Nephron (organoid): ENCODE measurements around the gene C10orf53.

ENCODE experiments used
- H3K27ac Mint-ChIP-seq, 3 experiments: 2 replicates each; pipeline ENCODE4 v1.8.0; 2020; ENCODE audit warnings: mixed read lengths in 3 of 3, mild to moderate bottlenecking in 2 of 3, moderate library complexity in 1 of 3
- H3K27me3 Mint-ChIP-seq: 2 replicates; pipeline ENCODE4 v1.8.0; 2021; ENCODE audit warnings: low read depth, mild to moderate bottlenecking, moderate library complexity, mixed read lengths
- H3K36me3 Mint-ChIP-seq: 2 replicates; pipeline ENCODE4 v1.8.0; 2020; ENCODE audit warnings: low read depth, mixed read lengths
- H3K4me1 Mint-ChIP-seq: 2 replicates; pipeline ENCODE4 v1.8.0; 2020; ENCODE audit warnings: mixed read lengths
- H3K4me3 Mint-ChIP-seq, 3 experiments: 2 replicates each; pipeline ENCODE4 v1.8.0; 2020; ENCODE audit warnings: mild to moderate bottlenecking in 3 of 3, mixed read lengths in 3 of 3, moderate library complexity in 2 of 3
- H3K9me3 Mint-ChIP-seq: 2 replicates; pipeline ENCODE4 v1.8.0; 2020; ENCODE audit warnings: mixed read lengths
- TF ChIP-seq, protein P1 (sequence below), 3 experiments: fragments of 200-600 bp; sonication (generic); IDR thresholded peaks; one replicate each; pipeline ENCODE4 v1.5.0; 2021; ENCODE audit warnings: antibody characterized with exemption in 3 of 3; ENCODE audit not compliant: unreplicated experiment in 3 of 3

C10orf53 gene

DNA sequence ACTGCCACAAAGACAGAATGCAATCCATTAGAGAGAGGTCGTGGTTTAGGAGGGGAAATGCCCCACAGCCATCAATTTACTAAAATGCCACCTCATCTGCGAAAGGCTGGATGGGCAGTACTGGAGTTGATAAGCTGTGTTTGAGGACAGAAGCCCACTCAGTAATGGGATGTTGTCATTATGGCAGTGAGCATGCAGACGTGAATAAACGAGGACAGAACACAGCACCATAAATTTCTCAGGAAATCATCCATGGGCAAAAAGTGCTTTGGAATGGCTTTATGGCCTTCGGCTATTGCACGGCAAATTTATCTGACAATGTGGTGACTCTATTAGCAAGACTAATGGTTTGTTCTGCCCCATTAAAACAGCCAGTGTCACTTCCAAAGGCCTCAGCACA is 15.9 kb upstream of the C10orf53 start:
- Mint-ChIP-seq H3K4me3 (no peak overlapping the region), H3K36me3 (peaks cover 4% of the 10 kb centered on the region), H3K9me3 (peaks cover 4% of the 10 kb centered on the region), H3K4me1 (no peaks in the 10 kb centered on the region), H3K27me3 (peaks cover 26% of the 10 kb centered on the region), H3K27ac (no peak overlapping the region)
- TF ChIP-seq, protein P1, sequence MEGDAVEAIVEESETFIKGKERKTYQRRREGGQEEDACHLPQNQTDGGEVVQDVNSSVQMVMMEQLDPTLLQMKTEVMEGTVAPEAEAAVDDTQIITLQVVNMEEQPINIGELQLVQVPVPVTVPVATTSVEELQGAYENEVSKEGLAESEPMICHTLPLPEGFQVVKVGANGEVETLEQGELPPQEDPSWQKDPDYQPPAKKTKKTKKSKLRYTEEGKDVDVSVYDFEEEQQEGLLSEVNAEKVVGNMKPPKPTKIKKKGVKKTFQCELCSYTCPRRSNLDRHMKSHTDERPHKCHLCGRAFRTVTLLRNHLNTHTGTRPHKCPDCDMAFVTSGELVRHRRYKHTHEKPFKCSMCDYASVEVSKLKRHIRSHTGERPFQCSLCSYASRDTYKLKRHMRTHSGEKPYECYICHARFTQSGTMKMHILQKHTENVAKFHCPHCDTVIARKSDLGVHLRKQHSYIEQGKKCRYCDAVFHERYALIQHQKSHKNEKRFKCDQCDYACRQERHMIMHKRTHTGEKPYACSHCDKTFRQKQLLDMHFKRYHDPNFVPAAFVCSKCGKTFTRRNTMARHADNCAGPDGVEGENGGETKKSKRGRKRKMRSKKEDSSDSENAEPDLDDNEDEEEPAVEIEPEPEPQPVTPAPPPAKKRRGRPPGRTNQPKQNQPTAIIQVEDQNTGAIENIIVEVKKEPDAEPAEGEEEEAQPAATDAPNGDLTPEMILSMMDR (IDR thresholded peaks at IDR 0.05; ENCODE audit: unreplicated experiment in 3 of 3), result no peak

DNA sequence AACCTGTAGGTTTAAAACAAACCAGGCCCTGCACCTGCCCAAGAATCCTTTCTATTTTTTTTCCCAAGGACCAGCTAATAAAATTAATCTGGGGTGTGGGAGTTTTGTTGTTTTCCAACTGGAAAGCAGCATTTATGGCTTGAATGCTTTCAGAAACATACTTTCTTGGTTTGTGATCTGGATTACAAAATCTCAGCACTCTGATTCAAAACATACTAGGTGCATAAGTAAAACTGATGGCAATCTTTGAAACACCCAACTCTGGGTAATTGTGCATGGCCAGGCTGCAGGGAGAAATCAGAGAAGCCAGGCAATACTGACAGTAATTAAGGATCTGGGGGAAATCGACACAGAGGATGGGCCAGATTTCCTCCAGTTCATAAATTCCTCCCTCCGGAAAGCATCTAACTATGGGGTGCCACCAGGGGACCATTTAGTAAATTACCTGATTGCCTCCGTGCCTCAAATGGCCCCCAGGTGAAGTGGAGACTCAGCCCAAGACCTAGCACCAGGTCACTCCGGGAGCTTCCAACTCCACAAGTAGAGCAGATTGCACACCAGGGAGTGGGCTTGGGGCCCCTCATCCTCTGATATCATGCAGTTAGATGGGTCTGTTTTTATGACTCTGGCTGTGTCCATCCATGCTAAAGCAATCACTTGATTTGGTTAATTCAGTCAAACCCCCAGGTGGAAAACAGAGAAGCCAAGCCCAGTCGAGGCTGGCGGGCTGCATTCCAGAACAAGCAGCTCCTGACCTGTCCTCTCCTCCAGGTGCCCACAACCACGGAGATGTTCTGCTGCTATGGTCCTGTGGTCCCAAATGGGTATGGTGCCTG is 15.2 kb upstream of the C10orf53 start:
- peaks cover 29% of the 10 kb centered on the region for H3K27me3 Mint-ChIP-seq
- H3K36me3 Mint-ChIP-seq, result peaks cover under 1% of the 10 kb centered on the region
- TF ChIP-seq, protein P1 (IDR thresholded peaks at IDR 0.05; ENCODE audit: unreplicated experiment in 3 of 3), result no peak
- H3K4me3 Mint-ChIP-seq, result no peak overlapping the region
- H3K27ac Mint-ChIP-seq, result no peak overlapping the region
- no peaks in the 10 kb centered on the region for H3K4me1 Mint-ChIP-seq
- H3K9me3 Mint-ChIP-seq, result no peaks in the 10 kb centered on the region

DNA sequence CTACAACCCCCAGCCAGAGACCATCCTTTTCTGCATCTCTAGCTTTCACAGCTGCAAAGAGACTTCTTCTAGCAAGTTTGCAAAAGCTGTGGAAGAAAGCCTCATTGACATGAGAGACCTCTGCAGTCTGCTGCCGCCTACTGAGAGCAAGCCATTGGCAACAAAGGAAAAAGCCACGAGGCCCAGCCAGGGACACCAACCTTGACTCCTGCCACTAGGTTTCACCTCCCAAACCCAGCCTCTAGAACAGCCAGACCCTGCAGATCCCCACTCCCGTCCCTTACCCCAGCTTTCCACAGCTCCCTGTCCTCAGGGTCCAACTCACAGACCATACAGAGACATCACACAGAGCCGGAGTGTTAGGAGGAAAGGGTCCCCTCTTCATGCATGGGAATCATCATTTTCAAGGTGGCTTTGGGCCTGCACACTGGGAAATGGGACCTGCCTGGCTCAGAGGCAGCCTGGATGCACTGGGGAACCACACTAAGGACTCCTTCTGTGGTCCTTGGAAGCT is 14.6 kb upstream of the C10orf53 start:
- no peak overlapping the region for H3K4me3 Mint-ChIP-seq
- no peaks in the 10 kb centered on the region for H3K9me3 Mint-ChIP-seq
- H3K4me1 Mint-ChIP-seq, result no peaks in the 10 kb centered on the region
- H3K27me3 Mint-ChIP-seq, result peaks cover 28% of the 10 kb centered on the region
- H3K27ac Mint-ChIP-seq, result no peak overlapping the region
- H3K36me3 Mint-ChIP-seq, result no peaks in the 10 kb centered on the region
- TF ChIP-seq, protein P1 (IDR thresholded peaks at IDR 0.05; ENCODE audit: unreplicated experiment in 3 of 3), result no peak

DNA sequence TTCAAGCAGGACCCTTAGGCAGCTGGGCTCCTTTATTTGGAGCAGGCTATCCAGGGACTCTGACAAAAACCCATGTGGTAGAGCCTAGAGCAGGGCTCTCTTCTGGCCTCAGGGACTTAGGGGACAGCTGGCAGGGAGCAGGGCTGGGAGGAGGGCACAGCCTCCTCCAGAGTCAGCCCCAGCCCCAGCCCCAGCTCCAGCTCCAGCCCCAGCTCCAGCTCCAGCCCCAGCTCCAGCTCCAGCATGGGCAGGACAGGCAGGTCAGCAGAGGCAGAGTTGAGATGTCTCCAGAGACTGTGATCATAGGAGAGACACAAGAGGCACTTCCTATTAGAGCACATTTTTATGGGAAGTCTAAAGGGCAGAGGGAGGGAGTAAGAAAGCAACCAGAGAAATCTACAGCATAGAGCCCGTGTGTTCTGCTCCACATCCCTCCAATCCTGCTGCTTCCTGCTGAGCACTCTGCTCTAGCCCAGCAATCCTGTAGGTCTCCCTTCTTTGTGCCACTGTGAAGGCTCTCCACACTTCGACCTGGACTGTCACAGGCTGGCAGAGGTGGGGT is 13.3 kb upstream of the C10orf53 start:
- Mint-ChIP-seq H3K4me1 (no peaks in the 10 kb centered on the region), H3K9me3 (peaks cover under 1% of the 10 kb centered on the region), H3K36me3 (no peaks in the 10 kb centered on the region), H3K27ac (no peak overlapping the region), H3K27me3 (peaks cover 34% of the 10 kb centered on the region), H3K4me3 (no peak overlapping the region)
- TF ChIP-seq, protein P1 (IDR thresholded peaks at IDR 0.05; ENCODE audit: unreplicated experiment in 3 of 3), result no peak

DNA sequence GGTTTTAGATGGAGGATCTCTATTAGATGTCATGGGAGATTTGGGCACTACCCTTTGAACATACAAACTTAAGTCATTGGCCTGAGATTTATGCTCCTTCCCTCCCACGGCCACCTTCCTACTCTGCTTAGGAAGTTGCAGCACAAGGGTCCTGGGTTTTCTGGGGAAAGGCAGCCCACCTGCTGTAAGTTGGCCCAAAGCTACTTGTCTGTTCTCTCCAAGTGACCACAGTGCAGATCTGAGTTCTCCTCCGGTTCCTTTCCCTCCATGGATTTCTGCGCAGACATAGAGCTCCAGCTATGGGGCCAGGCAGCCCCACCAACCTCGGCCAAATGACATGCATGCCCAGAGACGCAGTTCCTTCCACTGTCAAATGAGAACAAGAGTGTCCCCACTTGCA is 12.8 kb upstream of the C10orf53 start:
- no peaks in the 10 kb centered on the region for H3K36me3 Mint-ChIP-seq
- TF ChIP-seq, protein P1 (IDR thresholded peaks at IDR 0.05; ENCODE audit: unreplicated experiment in 3 of 3), result no peak
- no peak overlapping the region for H3K27ac Mint-ChIP-seq
- no peak overlapping the region for H3K4me3 Mint-ChIP-seq
- H3K4me1 Mint-ChIP-seq, result no peaks in the 10 kb centered on the region
- H3K27me3 Mint-ChIP-seq, result peaks cover 30% of the 10 kb centered on the region
- H3K9me3 Mint-ChIP-seq, result peaks cover 5% of the 10 kb centered on the region
